ENCODE results near the gene RUNX1. TPM values are rescaled to one million over a fixed set of nuclear protein-coding genes. Genes with fewer than 3 reads are reported as not detected.

Gene RUNX1
- total RNA-seq, 2 experiments from 2014 or later, result 36.5 to 37.2 TPM

- CTCF ChIA-PET, result no interaction called here
- POLR2A ChIA-PET, result interaction anchor here (1.1 kb wide), 1 partner anchor 203 kb away, joined by 5 read pairs; no protein-coding TSS in a partner anchor
These were observed 202.4 kb downstream of the RUNX1 start for GRCh38 chr21:34846601-34847112.

GRCh38 chr21:34845521-34846451, 203.3 kb downstream of the RUNX1 start:
- POLR2A ChIA-PET, result interaction anchor here (0.6 to 1.1 kb wide), 6 partner anchors 17 to 565 kb away, joined by 3 to 7 read pairs (median 4); no protein-coding TSS in a partner anchor

GRCh38 chr21:34844924-34845238, 204.2 kb downstream of the RUNX1 start:
- CTCF ChIA-PET, result no interaction called here
- POLR2A ChIA-PET, result interaction anchor here (1.0 kb wide), 1 partner anchor 18 kb away, joined by 3 read pairs; no protein-coding TSS in a partner anchor

More at GRCh38 chr21:34845521-34846451, 203.3 kb downstream of the RUNX1 start:
- CTCF ChIA-PET, result interaction anchor here (0.6 kb wide), 1 partner anchor 13 kb away, joined by 8 read pairs; no protein-coding TSS in a partner anchor

- ChIA-PET CTCF (no interaction called here), POLR2A (no interaction called here)
These were observed 204.8 kb downstream of the RUNX1 start for GRCh38 chr21:34844013-34844923.

GRCh38 chr21:34843562-34843961, 205.5 kb downstream of the RUNX1 start:
- ChIA-PET POLR2A (no interaction called here), CTCF (no interaction called here)

- ChIA-PET CTCF (no interaction called here), POLR2A (no interaction called here)
These were observed 207.9 kb downstream of the RUNX1 start for GRCh38 chr21:34841154-34841553.

- CTCF ChIA-PET, result no interaction called here
- POLR2A ChIA-PET, result no interaction called here
These were observed 208.4 kb downstream of the RUNX1 start for GRCh38 chr21:34840693-34841092.

GRCh38 chr21:34838956-34839820, 209.9 kb downstream of the RUNX1 start:
- POLR2A ChIA-PET, result no interaction called here
- CTCF ChIA-PET, result no interaction called here

GRCh38 chr21:34836933-34837505, 212.1 kb downstream of the RUNX1 start:
- ChIA-PET CTCF (no interaction called here), POLR2A (interaction anchor here (0.6 to 1.3 kb wide), 2 partner anchors 29 to 40 kb away, joined by 5 read pairs; no protein-coding TSS in a partner anchor)

- ChIA-PET POLR2A (interaction anchor here (1.3 kb wide), 1 partner anchor 29 kb away, joined by 5 read pairs; no protein-coding TSS in a partner anchor), CTCF (no interaction called here)
These were observed 212.8 kb downstream of the RUNX1 start for GRCh38 chr21:34836103-34836932.

GRCh38 chr21:34835526-34835925, 213.6 kb downstream of the RUNX1 start:
- ChIA-PET CTCF (no interaction called here), POLR2A (no interaction called here)

GRCh38 chr21:34834852-34835501, 214.1 kb downstream of the RUNX1 start:
- POLR2A ChIA-PET, result no interaction called here
- CTCF ChIA-PET, result no interaction called here

GRCh38 chr21:34834290-34834689, 214.8 kb downstream of the RUNX1 start:
- CTCF ChIA-PET, result no interaction called here
- POLR2A ChIA-PET, result no interaction called here

GRCh38 chr21:34833465-34833864, 215.6 kb downstream of the RUNX1 start:
- CTCF ChIA-PET, result no interaction called here
- POLR2A ChIA-PET, result no interaction called here

- ChIA-PET CTCF (no interaction called here), POLR2A (no interaction called here)
These were observed 218.5 kb downstream of the RUNX1 start for GRCh38 chr21:34830386-34831170.

- ChIA-PET POLR2A (no interaction called here), CTCF (no interaction called here)
These were observed 221.5 kb downstream of the RUNX1 start for GRCh38 chr21:34827445-34828235.
